ENCODE measurements around the gene NRM.
A peak's percentile ranks its signal among the peaks of the same experiment; 100 is the strongest.

The NRM gene

GRCh38 chr6:30717129-30717844, 26.5 kb upstream of the NRM start, which contains the start of gene MDC1:
TSS of gene MDC1 (minus strand) at chr6:30717281. CDS start at chr6:30715175, 2,106 bp downstream.
- peak; percentile 80 for DNase-seq (ENCODE audit: insufficient read length, low spot score)
- FAIRE-seq = no peak
- TF ChIP-seq CTCF (IDR thresholded peaks at IDR 0.05; ENCODE audit: insufficient read depth, missing control alignments) = no peak

- DNase-seq (ENCODE audit: insufficient read length, low spot score) (no peak), FAIRE-seq (no peak)
- TF ChIP-seq CTCF (IDR thresholded peaks at IDR 0.05; ENCODE audit: insufficient read depth, missing control alignments) = no peak
Observed at GRCh38 chr6:30716879-30717128, 26.0 kb upstream of the NRM start.

- FAIRE-seq = no peak
- no peak for DNase-seq (ENCODE audit: insufficient read length, low spot score)
- no peak for TF ChIP-seq CTCF (IDR thresholded peaks at IDR 0.05; ENCODE audit: insufficient read depth, missing control alignments)
Observed at GRCh38 chr6:30714263-30714662, 23.5 kb upstream of the NRM start.

GRCh38 chr6:30712441-30712945, 21.7 kb upstream of the NRM start:
- no peak for TF ChIP-seq CTCF (IDR thresholded peaks at IDR 0.05; ENCODE audit: insufficient read depth, missing control alignments)
- no peak for FAIRE-seq
- no peak for DNase-seq (ENCODE audit: insufficient read length, low spot score)

GRCh38 chr6:30711758-30712380, 21.1 kb upstream of the NRM start:
- no peak for FAIRE-seq
- TF ChIP-seq CTCF (IDR thresholded peaks at IDR 0.05; ENCODE audit: insufficient read depth, missing control alignments) = no peak
- no peak for DNase-seq (ENCODE audit: insufficient read length, low spot score)

- DNase-seq (ENCODE audit: insufficient read length, low spot score) = no peak
- TF ChIP-seq CTCF (IDR thresholded peaks at IDR 0.05; ENCODE audit: insufficient read depth, missing control alignments) = no peak
- FAIRE-seq = no peak
Observed at GRCh38 chr6:30709101-30709868, 18.5 kb upstream of the NRM start.
